DND-41 (cell line): Measurements from ENCODE around the gene UGP2.
A peak's percentile ranks its signal among the peaks of the same experiment; 100 is the strongest.

Experiments
- ATAC-seq: fragments of 200-7000 bp; cut with Tn5 transposase; 3 replicates; pipeline ENCODE4 v1.9.1; 2021; ENCODE audit warnings: low read depth; ENCODE audit not compliant: insufficient read depth
- DNase-seq: peaks from one replicate; pipeline ENCODE4 v3.0.0-alpha.2; 2020
- H2AFZ ChIP-seq: 2 replicates; pipeline ENCODE4 v1.6.0; 2012; ENCODE audit warnings: low read depth, low read length
- H3K27ac ChIP-seq: 2 replicates; pipeline ENCODE4 v1.5.1; 2012; ENCODE audit warnings: low read length, inconsistent platforms
- H3K27me3 ChIP-seq: fragments of 200-600 bp; sonication (generic); 2 replicates; pipeline ENCODE4 v1.6.0; 2012; ENCODE audit warnings: low read length, mild to moderate bottlenecking, inconsistent platforms; ENCODE audit not compliant: insufficient read depth, poor library complexity
- H3K36me3 ChIP-seq: 2 replicates; pipeline ENCODE4 v1.5.1; 2012; ENCODE audit warnings: low read length, inconsistent platforms; ENCODE audit not compliant: insufficient read depth
- H3K4me1 ChIP-seq: 2 replicates; pipeline ENCODE4 v1.5.1; 2012; ENCODE audit warnings: mild to moderate bottlenecking, low read length; ENCODE audit not compliant: insufficient read depth
- H3K4me2 ChIP-seq: 2 replicates; pipeline ENCODE4 v1.6.0; 2012; ENCODE audit warnings: mild to moderate bottlenecking, moderate library complexity, low read length, inconsistent platforms; ENCODE audit not compliant: insufficient read depth
- H3K4me3 ChIP-seq, 2 experiments: fragments of 200-600 bp in 1 of 2; shearing (Covaris generic) in 1 of 2; 2 replicates each; pipeline ENCODE4 v1.5.1; 2012 to 2016; ENCODE audit warnings: inconsistent platforms in 2 of 2, low read length in 2 of 2, mild to moderate bottlenecking in 2 of 2, low read depth in 1 of 2, moderate library complexity in 1 of 2
- H3K79me2 ChIP-seq: 2 replicates; pipeline ENCODE4 v1.6.0; 2012; ENCODE audit warnings: low read length, inconsistent platforms; ENCODE audit not compliant: insufficient read depth
- H3K9ac ChIP-seq: 2 replicates; pipeline ENCODE4 v1.6.0; 2012; ENCODE audit warnings: low read depth, mild to moderate bottlenecking, inconsistent platforms, low read length, moderate library complexity
- H3K9me3 ChIP-seq: 2 replicates; pipeline ENCODE4 v1.5.1; 2012; ENCODE audit warnings: low read length, moderate library complexity, mild to moderate bottlenecking, inconsistent platforms; ENCODE audit not compliant: insufficient read depth, severe bottlenecking
- H4K20me1 ChIP-seq: 2 replicates; pipeline ENCODE4 v1.6.0; 2012; ENCODE audit warnings: low read length; ENCODE audit not compliant: insufficient read depth
- EZH2 ChIP-seq: IDR thresholded peaks from 3 replicates; pipeline ENCODE4 v1.6.1; 2012; ENCODE audit warnings: borderline replicate concordance, low read depth, mild to moderate bottlenecking, moderate library complexity, low read length, inconsistent platforms; ENCODE audit not compliant: severe bottlenecking
- TF ChIP-seq, protein P1 (sequence below): IDR thresholded peaks from 2 replicates; pipeline ENCODE4 v1.5.1; 2012; ENCODE audit warnings: borderline replicate concordance, low read length, moderate library complexity, mild to moderate bottlenecking; ENCODE audit not compliant: poor library complexity, severe bottlenecking; ENCODE audit errors: extremely low read depth

UGP2 gene

DNA sequence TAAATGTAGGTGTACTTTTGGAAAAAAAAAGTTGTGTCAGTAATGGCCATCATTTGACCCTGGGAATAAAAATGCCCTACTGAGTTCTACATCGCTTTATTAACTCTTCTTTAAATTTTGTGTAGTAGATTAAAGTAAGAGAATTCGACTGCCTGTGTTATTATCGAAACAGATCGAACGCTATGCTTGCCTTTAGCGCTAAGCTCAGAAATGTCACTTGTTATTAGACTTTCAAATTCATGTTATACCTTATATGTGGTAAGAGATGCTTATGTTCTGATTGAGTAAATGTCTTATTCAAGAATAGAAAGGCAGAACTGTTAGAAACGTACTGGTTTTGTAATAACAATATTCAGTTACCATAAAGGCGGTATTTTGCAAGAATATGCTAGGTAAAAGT, 1.4 kb downstream of the UGP2 start:
- Histone ChIP-seq H4K20me1 (peaks cover 24% of the 10 kb centered on the region), H3K9ac (peak overlapping the region; percentile 98), H3K27ac (peak overlapping the region; percentile 90), H3K4me2 (peak overlapping the region; percentile 69), H3K4me3 (peak overlapping the region; percentile 39 to 64), H3K4me1 (peaks cover 63% of the 10 kb centered on the region), H3K36me3 (peaks cover 31% of the 10 kb centered on the region), H3K27me3 (no peaks in the 10 kb centered on the region), H3K9me3 (no peaks in the 10 kb centered on the region), H3K79me2 (peaks cover 81% of the 10 kb centered on the region), H2AFZ (no peak overlapping the region)
- ATAC-seq, result no peak
- TF ChIP-seq, protein P1, sequence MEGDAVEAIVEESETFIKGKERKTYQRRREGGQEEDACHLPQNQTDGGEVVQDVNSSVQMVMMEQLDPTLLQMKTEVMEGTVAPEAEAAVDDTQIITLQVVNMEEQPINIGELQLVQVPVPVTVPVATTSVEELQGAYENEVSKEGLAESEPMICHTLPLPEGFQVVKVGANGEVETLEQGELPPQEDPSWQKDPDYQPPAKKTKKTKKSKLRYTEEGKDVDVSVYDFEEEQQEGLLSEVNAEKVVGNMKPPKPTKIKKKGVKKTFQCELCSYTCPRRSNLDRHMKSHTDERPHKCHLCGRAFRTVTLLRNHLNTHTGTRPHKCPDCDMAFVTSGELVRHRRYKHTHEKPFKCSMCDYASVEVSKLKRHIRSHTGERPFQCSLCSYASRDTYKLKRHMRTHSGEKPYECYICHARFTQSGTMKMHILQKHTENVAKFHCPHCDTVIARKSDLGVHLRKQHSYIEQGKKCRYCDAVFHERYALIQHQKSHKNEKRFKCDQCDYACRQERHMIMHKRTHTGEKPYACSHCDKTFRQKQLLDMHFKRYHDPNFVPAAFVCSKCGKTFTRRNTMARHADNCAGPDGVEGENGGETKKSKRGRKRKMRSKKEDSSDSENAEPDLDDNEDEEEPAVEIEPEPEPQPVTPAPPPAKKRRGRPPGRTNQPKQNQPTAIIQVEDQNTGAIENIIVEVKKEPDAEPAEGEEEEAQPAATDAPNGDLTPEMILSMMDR, result no peak
- no peak for TF ChIP-seq EZH2
- no peak for DNase-seq

DNA sequence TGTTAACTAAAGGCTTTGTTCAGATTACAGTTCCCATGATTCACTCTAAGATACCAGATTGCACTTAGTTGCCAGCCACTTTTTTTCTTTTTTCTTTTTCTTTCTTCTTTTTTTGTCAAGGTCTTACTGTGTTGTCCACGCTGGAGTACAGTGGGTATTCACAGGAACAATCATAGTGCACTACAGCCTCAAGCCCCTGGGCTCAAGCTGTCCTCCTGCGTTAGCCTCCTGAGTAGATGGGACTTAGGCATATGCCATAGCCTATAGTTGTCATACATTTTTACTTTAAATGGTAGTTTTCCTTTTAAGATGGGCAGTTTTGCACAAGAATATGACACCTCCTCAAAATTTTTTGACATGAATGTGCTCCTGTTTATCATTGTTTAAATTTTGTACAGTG, 2.1 kb downstream of the UGP2 start:
- no peak for DNase-seq
- peak overlapping the region; percentile 90 for H3K27ac ChIP-seq

DNA sequence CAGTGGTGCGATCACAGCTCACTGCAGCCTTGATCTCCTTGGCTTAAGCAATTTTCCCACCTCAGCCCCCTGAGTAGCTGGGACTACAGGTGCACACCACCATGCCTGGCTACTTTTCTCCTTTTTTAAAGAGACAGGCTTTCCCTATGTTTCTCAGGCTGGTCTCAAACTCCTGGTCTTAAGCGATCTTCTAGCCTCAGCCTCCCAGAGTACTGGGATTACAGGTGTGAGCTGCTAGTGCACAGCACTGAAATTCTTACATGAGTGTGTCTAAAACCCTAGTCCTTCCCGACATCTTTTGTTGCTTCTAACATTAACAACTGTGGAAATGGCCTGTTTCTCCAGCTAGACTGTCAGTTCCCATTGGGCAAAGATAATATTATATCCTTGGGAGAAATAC, 2.9 kb downstream of the UGP2 start:
- Histone ChIP-seq H3K27ac (peak overlapping the region; percentile 90), H3K9me3 (no peaks in the 10 kb centered on the region), H2AFZ (no peak overlapping the region), H3K4me2 (peak overlapping the region; percentile 69), H3K4me3 (peak overlapping the region; percentile 39 to 64), H3K27me3 (no peaks in the 10 kb centered on the region), H3K9ac (peak overlapping the region; percentile 98), H4K20me1 (peaks cover 24% of the 10 kb centered on the region), H3K79me2 (peaks cover 96% of the 10 kb centered on the region), H3K36me3 (peaks cover 31% of the 10 kb centered on the region), H3K4me1 (peaks cover 67% of the 10 kb centered on the region)
- no peak for TF ChIP-seq EZH2
- TF ChIP-seq, protein P1, result no peak
- DNase-seq (no peak), ATAC-seq (no peak)

More for the DNA sequence above, 2.1 kb downstream of the UGP2 start:
- Histone ChIP-seq H2AFZ (no peak overlapping the region), H3K79me2 (peaks cover 88% of the 10 kb centered on the region), H3K4me2 (peak overlapping the region; percentile 69), H3K9ac (peak overlapping the region; percentile 98), H4K20me1 (peaks cover 24% of the 10 kb centered on the region), H3K4me1 (peaks cover 66% of the 10 kb centered on the region), H3K4me3 (peak overlapping the region; percentile 39 to 64), H3K27me3 (no peaks in the 10 kb centered on the region), H3K9me3 (no peaks in the 10 kb centered on the region), H3K36me3 (peaks cover 31% of the 10 kb centered on the region)
- TF ChIP-seq, protein P1, result no peak
- no peak for TF ChIP-seq EZH2
- ATAC-seq, result no peak

DNA sequence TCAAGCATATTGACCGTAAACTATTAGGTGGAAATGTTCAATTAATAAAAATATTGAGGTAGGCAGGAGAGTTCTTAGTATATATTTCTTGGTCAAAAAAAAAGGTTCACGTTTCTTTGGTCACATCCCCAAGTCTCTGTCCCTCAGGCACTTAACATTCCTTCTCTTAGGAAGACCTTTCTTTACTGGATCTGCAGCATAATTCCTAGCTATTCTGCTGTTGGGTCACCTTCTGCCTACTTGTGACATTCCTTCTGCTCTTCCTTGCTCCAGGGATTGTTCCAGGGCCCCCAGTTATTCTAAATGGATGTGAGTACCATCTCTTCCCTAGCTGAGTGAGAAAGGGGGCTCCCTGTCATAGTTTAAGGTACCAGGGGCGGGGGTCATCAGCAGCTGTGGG, 4.2 kb downstream of the UGP2 start:
- H3K27me3 ChIP-seq, result no peaks in the 10 kb centered on the region
- ATAC-seq, result no peak
- peak overlapping the region; percentile 69 for H3K4me2 ChIP-seq
- peaks cover 72% of the 10 kb centered on the region for H3K4me1 ChIP-seq
- peak overlapping the region; percentile 90 for H3K27ac ChIP-seq
- H3K4me3 ChIP-seq, result peak overlapping the region; percentile 39 to 64; a peak in 3 of 4 replicates
- peaks cover 31% of the 10 kb centered on the region for H3K36me3 ChIP-seq
- no peaks in the 10 kb centered on the region for H3K9me3 ChIP-seq
- DNase-seq, result no peak
- TF ChIP-seq, protein P1, result no peak
- no peak overlapping the region for H2AFZ ChIP-seq
- H3K9ac ChIP-seq, result peak overlapping the region; percentile 98
- H3K79me2 ChIP-seq, result peaks cover 99% of the 10 kb centered on the region
- peaks cover 27% of the 10 kb centered on the region for H4K20me1 ChIP-seq
